Activated CD4-positive, alpha-beta T cell treated with anti-CD3 and anti-CD28 coated beads for 36 hours (primary cell): ENCODE data around the gene PHB1. TPM values are rescaled to one million over a fixed set of nuclear protein-coding genes. Genes with fewer than 3 reads are reported as not detected.

Experiments
- ATAC-seq: fragments of 200-7000 bp; cut with Tn5 transposase; one replicate; pipeline ENCODE4 v1.10.0; 2021; ENCODE audit warnings: mild to moderate bottlenecking, moderate library complexity
- CTCF ChIA-PET: fragments of 350-600 bp; sonication (Branson Sonifier 250); formaldehyde crosslinking; loops from one replicate; lab custom pipeline; 2021; ENCODE audit warnings: antibody characterized with exemption; lab: Charles Lee
- POLR2A ChIA-PET: fragments of 350-600 bp; sonication (Branson Sonifier 250); formaldehyde crosslinking; loops from one replicate; lab custom pipeline; 2021; ENCODE audit warnings: antibody characterized with exemption, inconsistent platforms; lab: Charles Lee
- DNase-seq: peaks from one replicate; pipeline ENCODE4 v3.0.0-alpha.2; 2020
- H3K27ac Mint-ChIP-seq: one replicate; pipeline ENCODE4 v1.8.0; 2021; ENCODE audit warnings: mixed read lengths
- H3K27me3 Mint-ChIP-seq: one replicate; pipeline ENCODE4 v1.8.0; 2021; ENCODE audit warnings: mixed read lengths
- H3K36me3 Mint-ChIP-seq: one replicate; pipeline ENCODE4 v1.8.0; 2021; ENCODE audit warnings: low read depth, mixed read lengths
- H3K4me1 Mint-ChIP-seq: one replicate; pipeline ENCODE4 v1.8.0; 2021; ENCODE audit warnings: mixed read lengths
- H3K4me3 Mint-ChIP-seq: one replicate; pipeline ENCODE4 v1.8.0; 2021; ENCODE audit warnings: mild to moderate bottlenecking, moderate library complexity, mixed read lengths
- H3K9me3 Mint-ChIP-seq: one replicate; pipeline ENCODE4 v1.8.0; 2021; ENCODE audit warnings: low read depth, mixed read lengths
- intact Hi-C, 2 experiments: fragments of 100-400 bp; cut with DNase I in 1 of 2; cut with micrococcal nuclease in 1 of 2; formaldehyde crosslinking; loops; one replicate each; pipeline versions ENCODE4 v1.14.2 to v1.15.1; 2022 to 2024; cut with DNase I, micrococcal nuclease
- total RNA-seq, 2 experiments: library from RNA; stranded (reverse); gene quantifications; one replicate each; pipeline ENCODE4 v1.2.3, GENCODE V29; 2021

Gene PHB1
- total RNA-seq, 2 experiments from 2014 or later, result 346 to 350 TPM

GRCh38 chr17:49388692-49389513 lies 25.8 kb downstream of the PHB1 start:
- H3K4me1 Mint-ChIP-seq, result peaks cover 47% of the 10 kb centered on the region
- H3K4me3 Mint-ChIP-seq, result peak overlapping the region; percentile 41
- peak overlapping the region; percentile 91 for H3K27ac Mint-ChIP-seq
- DNase-seq (no peak), ATAC-seq (no peak)
- CTCF ChIA-PET, result interaction anchor here (0.6 to 5.3 kb wide), 13 partner anchors 9 to 167 kb away, joined by 3 to 49 read pairs (median 4); no protein-coding TSS in a partner anchor
- H3K9me3 Mint-ChIP-seq, result no peaks in the 10 kb centered on the region
- intact Hi-C loops, result no loop called here
- POLR2A ChIA-PET, result no interaction called here
- H3K36me3 Mint-ChIP-seq, result no peaks in the 10 kb centered on the region
- no peaks in the 10 kb centered on the region for H3K27me3 Mint-ChIP-seq

DNA sequence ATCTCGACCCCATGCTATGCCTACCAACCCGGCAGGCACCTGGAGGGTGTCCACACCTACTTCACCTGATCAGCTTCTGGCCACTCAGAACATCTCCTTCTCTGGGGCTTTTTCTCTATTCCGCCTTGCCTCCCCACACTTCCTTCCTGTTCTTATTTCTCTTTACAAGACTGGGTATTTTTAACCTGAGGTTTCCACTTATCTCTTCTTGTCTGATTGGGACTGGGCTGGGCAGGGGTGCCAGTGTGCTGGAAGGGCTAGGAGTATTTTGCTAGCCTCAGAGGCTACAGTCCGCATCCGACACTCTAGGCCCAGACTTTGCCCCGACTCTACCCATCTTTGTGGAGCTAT lies 26.4 kb downstream of the PHB1 start:
- DNase-seq (peak; percentile 28), ATAC-seq (peak; percentile 59)
- CTCF ChIA-PET, result interaction anchor here (0.6 to 5.3 kb wide), 10 partner anchors 11 to 686 kb away, joined by 3 to 49 read pairs (median 4); no protein-coding TSS in a partner anchor
- POLR2A ChIA-PET, result no interaction called here
- no peaks in the 10 kb centered on the region for H3K27me3 Mint-ChIP-seq
- peak overlapping the region; percentile 41 for H3K4me3 Mint-ChIP-seq
- H3K9me3 Mint-ChIP-seq, result no peaks in the 10 kb centered on the region
- peaks cover 42% of the 10 kb centered on the region for H3K4me1 Mint-ChIP-seq
- no peaks in the 10 kb centered on the region for H3K36me3 Mint-ChIP-seq
- intact Hi-C loops, result no loop called here
- H3K27ac Mint-ChIP-seq, result peak overlapping the region; percentile 91

GRCh38 chr17:49387498-49388289 lies 27.0 kb downstream of the PHB1 start:
- POLR2A ChIA-PET, result no interaction called here
- H3K4me3 Mint-ChIP-seq, result peak overlapping the region; percentile 41

GRCh38 chr17:49386373-49386772 lies 28.3 kb downstream of the PHB1 start:
- DNase-seq, result no peak
- no peak for ATAC-seq
- H3K27me3 Mint-ChIP-seq, result no peaks in the 10 kb centered on the region
- no peak overlapping the region for H3K27ac Mint-ChIP-seq
- intact Hi-C loops, result no loop called here
- ChIA-PET CTCF (interaction anchor here (1.0 to 2.5 kb wide), 6 partner anchors 18 to 94 kb away, joined by 3 to 7 read pairs (median 3); no protein-coding TSS in a partner anchor), POLR2A (no interaction called here)
- H3K4me3 Mint-ChIP-seq, result no peak overlapping the region
- H3K4me1 Mint-ChIP-seq, result peaks cover 42% of the 10 kb centered on the region
- H3K36me3 Mint-ChIP-seq, result no peaks in the 10 kb centered on the region
- no peaks in the 10 kb centered on the region for H3K9me3 Mint-ChIP-seq

More at GRCh38 chr17:49387498-49388289, 27.0 kb downstream of the PHB1 start:
- H3K9me3 Mint-ChIP-seq, result no peaks in the 10 kb centered on the region
- peak; percentile 52 for ATAC-seq
- H3K36me3 Mint-ChIP-seq, result no peaks in the 10 kb centered on the region
- peaks cover 42% of the 10 kb centered on the region for H3K4me1 Mint-ChIP-seq
- H3K27me3 Mint-ChIP-seq, result no peaks in the 10 kb centered on the region
- DNase-seq, result peak; percentile 32
- CTCF ChIA-PET, result interaction anchor here (0.6 to 5.3 kb wide), 12 partner anchors 11 to 1340 kb away, joined by 3 to 49 read pairs (median 4); no protein-coding TSS in a partner anchor
- intact Hi-C loops, result no loop called here
- H3K27ac Mint-ChIP-seq, result peak overlapping the region; percentile 91

DNA sequence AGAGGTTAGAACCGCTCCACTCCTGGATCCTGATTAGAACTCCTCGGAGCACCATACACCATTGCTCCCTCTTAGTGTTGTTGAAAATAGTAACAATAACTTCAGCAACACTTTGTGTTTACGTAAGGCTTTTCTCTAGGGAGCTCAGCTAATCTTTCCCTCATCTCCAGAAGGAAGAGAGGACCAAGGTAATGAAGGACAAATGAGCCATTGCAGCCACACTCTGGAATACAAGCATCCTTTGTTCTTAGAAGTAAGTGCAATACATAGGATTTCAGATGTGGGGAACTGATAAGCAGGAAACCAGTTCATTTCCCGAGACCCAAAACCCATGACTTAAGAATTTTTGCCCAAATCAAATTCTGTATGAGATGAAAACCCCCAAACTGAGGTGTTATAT lies 29.7 kb downstream of the PHB1 start:
- peaks cover 28% of the 10 kb centered on the region for H3K4me1 Mint-ChIP-seq
- DNase-seq (no peak), ATAC-seq (no peak)
- ChIA-PET POLR2A (no interaction called here), CTCF (interaction anchor here (0.6 to 2.5 kb wide), 2 partner anchors 16 to 163 kb away, joined by 3 to 7 read pairs; no protein-coding TSS in a partner anchor)
- no peaks in the 10 kb centered on the region for H3K36me3 Mint-ChIP-seq
- H3K27me3 Mint-ChIP-seq, result no peaks in the 10 kb centered on the region
- intact Hi-C loops, result no loop called here
- H3K27ac Mint-ChIP-seq, result no peak overlapping the region
- no peaks in the 10 kb centered on the region for H3K9me3 Mint-ChIP-seq
- H3K4me3 Mint-ChIP-seq, result no peak overlapping the region

- Mint-ChIP-seq H3K9me3 (no peaks in the 10 kb centered on the region), H3K4me3 (no peak overlapping the region), H3K36me3 (no peaks in the 10 kb centered on the region), H3K4me1 (peaks cover 11% of the 10 kb centered on the region), H3K27me3 (no peaks in the 10 kb centered on the region), H3K27ac (no peak overlapping the region)
- DNase-seq (no peak), ATAC-seq (no peak)
- CTCF ChIA-PET, result interaction anchor here (0.5 to 0.8 kb wide), 4 partner anchors 36 to 568 kb away, joined by 3 to 5 read pairs (median 4); partner anchors contain the start of gene ATP5MC1
- intact Hi-C loops, result no loop called here
- POLR2A ChIA-PET, result no interaction called here
Measured at GRCh38 chr17:49383060-49383459, 31.6 kb downstream of the PHB1 start.

DNA sequence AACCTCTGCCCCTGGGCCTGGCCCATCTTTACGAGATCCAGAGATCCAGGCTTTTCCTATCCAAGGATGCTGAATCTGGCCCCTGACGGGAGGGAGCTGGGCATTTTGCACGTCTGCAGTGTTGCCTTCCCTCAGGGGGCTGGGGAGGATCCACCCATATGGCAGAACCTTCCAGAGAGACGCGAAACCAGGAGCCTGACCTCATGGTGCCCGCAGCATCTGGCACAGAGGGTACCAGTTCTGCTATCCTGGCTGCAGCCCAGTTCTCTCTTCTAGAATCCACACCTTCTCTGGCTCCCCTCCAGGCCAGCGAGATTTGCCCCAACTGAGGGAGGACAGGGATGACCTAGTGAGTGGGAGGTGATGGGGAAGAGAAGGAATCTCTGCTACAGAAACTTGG lies 32.1 kb downstream of the PHB1 start:
- no peak for DNase-seq
- no peak for ATAC-seq
- Mint-ChIP-seq H3K4me1 (peaks cover 6% of the 10 kb centered on the region), H3K27me3 (no peaks in the 10 kb centered on the region), H3K4me3 (no peak overlapping the region), H3K36me3 (no peaks in the 10 kb centered on the region), H3K9me3 (no peaks in the 10 kb centered on the region), H3K27ac (no peak overlapping the region)
- CTCF ChIA-PET, result interaction anchor here (0.5 to 0.8 kb wide), 4 partner anchors 35 to 567 kb away, joined by 3 to 5 read pairs (median 4); partner anchors contain the start of gene ATP5MC1
- POLR2A ChIA-PET, result no interaction called here
- intact Hi-C loops, result no loop called here

DNA sequence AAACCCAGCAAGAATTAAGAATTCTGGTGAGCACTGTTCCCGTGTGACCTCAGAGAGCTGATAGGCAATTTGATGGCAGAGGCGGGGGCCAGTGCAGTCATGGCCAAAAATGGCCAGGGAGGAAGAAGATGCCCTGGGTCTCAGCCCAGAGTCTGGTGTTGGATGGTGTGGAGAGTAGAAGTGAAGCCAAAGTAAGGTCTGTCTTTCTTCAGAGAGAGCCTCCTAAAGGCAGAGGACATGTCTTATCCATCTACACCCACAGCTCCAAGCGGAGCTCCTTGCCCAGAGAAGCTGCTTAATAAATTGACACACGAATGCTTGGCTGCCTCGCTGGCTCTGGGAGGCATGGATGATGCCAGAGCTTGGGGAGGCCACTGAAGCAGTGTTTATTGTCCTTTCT lies 32.9 kb downstream of the PHB1 start:
- ChIA-PET POLR2A (no interaction called here), CTCF (interaction anchor here (0.6 to 2.6 kb wide), 3 partner anchors 13 to 103 kb away, joined by 3 to 16 read pairs (median 4); no protein-coding TSS in a partner anchor)
- ATAC-seq (no peak), DNase-seq (no peak)
- no peaks in the 10 kb centered on the region for H3K36me3 Mint-ChIP-seq
- H3K4me3 Mint-ChIP-seq, result no peak overlapping the region
- H3K27me3 Mint-ChIP-seq, result no peaks in the 10 kb centered on the region
- H3K27ac Mint-ChIP-seq, result no peak overlapping the region
- no peaks in the 10 kb centered on the region for H3K9me3 Mint-ChIP-seq
- intact Hi-C loops, result no loop called here
- no peaks in the 10 kb centered on the region for H3K4me1 Mint-ChIP-seq

GRCh38 chr17:49381033-49381432 lies 33.6 kb downstream of the PHB1 start:
- H3K27me3 Mint-ChIP-seq, result no peaks in the 10 kb centered on the region
- ChIA-PET CTCF (interaction anchor here (0.6 to 2.6 kb wide), 6 partner anchors 8 to 114 kb away, joined by 3 to 16 read pairs (median 4); partner anchors contain the start of gene NGFR), POLR2A (no interaction called here)
- H3K27ac Mint-ChIP-seq, result no peak overlapping the region
- no peak for DNase-seq
- H3K4me1 Mint-ChIP-seq, result no peaks in the 10 kb centered on the region
- intact Hi-C loops, result no loop called here
- no peaks in the 10 kb centered on the region for H3K36me3 Mint-ChIP-seq
- ATAC-seq, result no peak
- H3K9me3 Mint-ChIP-seq, result no peaks in the 10 kb centered on the region
- H3K4me3 Mint-ChIP-seq, result no peak overlapping the region

DNA sequence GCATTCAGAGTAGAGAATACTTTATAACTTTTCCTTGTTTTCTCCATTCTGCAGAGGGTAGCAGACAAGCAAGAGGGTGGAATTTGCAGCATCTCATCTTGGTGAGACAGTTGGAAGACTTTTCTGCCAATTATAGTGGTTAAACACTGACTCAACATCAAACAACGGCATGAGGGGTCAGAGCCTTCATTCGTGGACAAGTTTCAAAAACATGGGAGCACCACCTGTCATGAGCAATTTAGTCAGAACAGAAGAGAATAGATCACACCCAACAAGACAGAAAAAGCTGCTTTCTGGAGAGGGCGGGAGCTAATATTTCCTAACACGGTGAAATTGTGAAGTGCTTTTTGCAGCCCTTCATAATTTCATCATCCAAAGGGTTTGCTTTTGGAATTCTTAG lies 34.8 kb downstream of the PHB1 start:
- H3K9me3 Mint-ChIP-seq, result no peaks in the 10 kb centered on the region
- no peak for ATAC-seq
- POLR2A ChIA-PET, result no interaction called here
- DNase-seq, result no peak
- H3K4me1 Mint-ChIP-seq, result no peaks in the 10 kb centered on the region
- CTCF ChIA-PET, result interaction anchor here (1.0 to 2.6 kb wide), 5 partner anchors 9 to 55 kb away, joined by 3 to 16 read pairs (median 4); no protein-coding TSS in a partner anchor
- no peaks in the 10 kb centered on the region for H3K36me3 Mint-ChIP-seq
- no peak overlapping the region for H3K4me3 Mint-ChIP-seq
- no peak overlapping the region for H3K27ac Mint-ChIP-seq
- H3K27me3 Mint-ChIP-seq, result no peaks in the 10 kb centered on the region
- intact Hi-C loops, result no loop called here

GRCh38 chr17:49378311-49378710 lies 36.4 kb downstream of the PHB1 start:
- H3K36me3 Mint-ChIP-seq, result no peaks in the 10 kb centered on the region
- H3K4me1 Mint-ChIP-seq, result no peaks in the 10 kb centered on the region
- ChIA-PET CTCF (interaction anchor here (0.9 to 3.8 kb wide), 2 partner anchors 10 to 18 kb away, joined by 3 to 15 read pairs; no protein-coding TSS in a partner anchor), POLR2A (interaction anchor here (0.6 kb wide), 1 partner anchor 36 kb away, joined by 5 read pairs; no protein-coding TSS in a partner anchor)
- no peaks in the 10 kb centered on the region for H3K9me3 Mint-ChIP-seq
- ATAC-seq, result no peak
- H3K4me3 Mint-ChIP-seq, result no peak overlapping the region
- no peak for DNase-seq
- H3K27me3 Mint-ChIP-seq, result no peaks in the 10 kb centered on the region
- H3K27ac Mint-ChIP-seq, result no peak overlapping the region
- intact Hi-C loops, result no loop called here
